Measurements from ENCODE around the gene RASA3.
"Not testable (repeated sequence)": the region's sequence is repeated elsewhere in the genome, so short reads cannot be mapped to it uniquely, and the experiment has no call there.

GRCh38 chr13:114098689-114099056 lies 33.8 kb downstream of the RASA3 start:
- TF ChIP-seq CTCF (conservative IDR thresholded peaks at IDR 0.05; ENCODE audit: low read length); EZH2phosphoT487 (IDR thresholded peaks at IDR 0.05; ENCODE audit: borderline replicate concordance): not testable (repeated sequence)
